PC-3 (cell line): ENCODE results near the gene URM1.

Experiments
- EZH2 ChIP-seq: fragments of 300-600 bp; sonication (generic); IDR thresholded peaks from one replicate; pipeline ENCODE4 v1.6.1; 2017; ENCODE audit warnings: antibody characterized with exemption, mild to moderate bottlenecking, low read length; ENCODE audit not compliant: unreplicated experiment
- EZH2phosphoT487 ChIP-seq: fragments of 300-600 bp; sonication (generic); IDR thresholded peaks from 2 replicates; pipeline ENCODE4 v1.6.1; 2018; ENCODE audit warnings: mild to moderate bottlenecking, antibody characterized with exemption, low read length, borderline replicate concordance
- TF ChIP-seq, protein P1 (sequence below): fragments of 300-600 bp; sonication (generic); conservative IDR thresholded peaks from 2 replicates; pipeline ENCODE4 v1.5.1; 2017; ENCODE audit warnings: antibody characterized with exemption, low read depth, mild to moderate bottlenecking, low read length

DNA sequence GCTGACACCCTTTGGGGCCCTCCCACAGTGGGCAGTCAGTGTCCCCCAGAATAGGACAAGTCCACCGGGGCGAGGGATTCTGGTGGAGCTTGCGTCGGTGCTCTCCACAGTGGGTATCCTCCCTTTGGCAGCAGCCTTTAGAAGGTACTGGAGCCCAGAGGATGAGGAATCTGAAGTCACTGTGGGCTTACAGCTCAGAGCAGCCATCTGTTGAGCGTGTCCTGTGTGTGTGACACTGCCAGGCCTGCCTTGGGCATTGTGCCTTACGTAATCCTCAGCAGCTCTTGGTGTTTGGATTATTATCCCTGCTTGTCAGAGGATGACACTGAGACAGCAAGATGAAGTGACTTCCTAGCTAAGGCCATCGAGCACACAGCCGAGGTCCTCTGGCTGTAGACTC, 12.6 kb downstream of the URM1 start:
- TF ChIP-seq, protein P1, sequence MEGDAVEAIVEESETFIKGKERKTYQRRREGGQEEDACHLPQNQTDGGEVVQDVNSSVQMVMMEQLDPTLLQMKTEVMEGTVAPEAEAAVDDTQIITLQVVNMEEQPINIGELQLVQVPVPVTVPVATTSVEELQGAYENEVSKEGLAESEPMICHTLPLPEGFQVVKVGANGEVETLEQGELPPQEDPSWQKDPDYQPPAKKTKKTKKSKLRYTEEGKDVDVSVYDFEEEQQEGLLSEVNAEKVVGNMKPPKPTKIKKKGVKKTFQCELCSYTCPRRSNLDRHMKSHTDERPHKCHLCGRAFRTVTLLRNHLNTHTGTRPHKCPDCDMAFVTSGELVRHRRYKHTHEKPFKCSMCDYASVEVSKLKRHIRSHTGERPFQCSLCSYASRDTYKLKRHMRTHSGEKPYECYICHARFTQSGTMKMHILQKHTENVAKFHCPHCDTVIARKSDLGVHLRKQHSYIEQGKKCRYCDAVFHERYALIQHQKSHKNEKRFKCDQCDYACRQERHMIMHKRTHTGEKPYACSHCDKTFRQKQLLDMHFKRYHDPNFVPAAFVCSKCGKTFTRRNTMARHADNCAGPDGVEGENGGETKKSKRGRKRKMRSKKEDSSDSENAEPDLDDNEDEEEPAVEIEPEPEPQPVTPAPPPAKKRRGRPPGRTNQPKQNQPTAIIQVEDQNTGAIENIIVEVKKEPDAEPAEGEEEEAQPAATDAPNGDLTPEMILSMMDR, result no peak
- TF ChIP-seq EZH2phosphoT487, result no peak
- no peak for TF ChIP-seq EZH2
